Keratinocyte (primary cell): Measurements from ENCODE around the gene MTM1. TPM values are rescaled to one million over a fixed set of nuclear protein-coding genes. Genes with fewer than 3 reads are reported as not detected.

Experiments
- DNase-seq: peaks from one replicate; pipeline ENCODE4 v3.0.0-alpha.2; 2011; ENCODE audit warnings: low read depth, missing footprints, low spot score
- FAIRE-seq: peaks from 2 replicates; lab custom pipeline; 2011; peaks lifted over from hg19 to GRCh38; lab: Jason Lieb, UNC
- H2AFZ ChIP-seq: 2 replicates; pipeline ENCODE4 v1.6.0; 2012; ENCODE audit warnings: low read length, control low read depth, inconsistent platforms; ENCODE audit not compliant: control insufficient read depth
- H3K27ac ChIP-seq: 2 replicates; pipeline ENCODE4 v1.5.1; 2011; ENCODE audit warnings: low read length; ENCODE audit not compliant: control insufficient read depth, insufficient read depth
- H3K27me3 ChIP-seq: 3 replicates; pipeline ENCODE4 v1.6.0; 2011; ENCODE audit warnings: low read length; ENCODE audit not compliant: control insufficient read depth, insufficient read depth; ENCODE audit errors: extremely low read depth
- H3K36me3 ChIP-seq, 2 experiments: 2 replicates in 1 of 2; 3 replicates in 1 of 2; pipeline ENCODE4 v1.5.1; 2011; ENCODE audit warnings: low read length in 2 of 2, mild to moderate bottlenecking in 1 of 2; ENCODE audit not compliant: control insufficient read depth in 2 of 2, insufficient read depth in 2 of 2; ENCODE audit errors: extremely low read depth in 1 of 2
- H3K4me1 ChIP-seq: 3 replicates; pipeline ENCODE4 v1.5.1; 2011; ENCODE audit warnings: low read length; ENCODE audit not compliant: control insufficient read depth, insufficient read depth; ENCODE audit errors: extremely low read depth
- H3K4me2 ChIP-seq: 3 replicates; pipeline ENCODE4 v1.6.0; 2011; ENCODE audit warnings: low read depth, low read length; ENCODE audit not compliant: control insufficient read depth, insufficient read depth; ENCODE audit errors: extremely low read depth
- H3K4me3 ChIP-seq, 3 experiments: fragments of 200-600 bp in 1 of 3; sonication (generic) in 1 of 3; 2 replicates in 2 of 3; 3 replicates in 1 of 3; pipeline ENCODE4 v1.5.1; 2011 to 2016; ENCODE audit warnings: low read length in 3 of 3, mild to moderate bottlenecking in 3 of 3, control low read depth in 2 of 3, inconsistent platforms in 1 of 3, low read depth in 1 of 3, mixed read lengths in 1 of 3, mixed run types in 1 of 3, moderate library complexity in 1 of 3; ENCODE audit not compliant: control insufficient read depth in 2 of 3, insufficient read depth in 2 of 3; ENCODE audit errors: extremely low read depth in 1 of 3
- H3K79me2 ChIP-seq: 2 replicates; pipeline ENCODE4 v1.6.0; 2012; ENCODE audit warnings: low read length; ENCODE audit not compliant: control insufficient read depth, insufficient read depth
- H3K9ac ChIP-seq: 3 replicates; pipeline ENCODE4 v1.6.0; 2011; ENCODE audit warnings: low read length; ENCODE audit not compliant: control insufficient read depth, insufficient read depth; ENCODE audit errors: extremely low read depth
- H3K9me1 ChIP-seq: 3 replicates; pipeline ENCODE4 v1.6.0; 2011; ENCODE audit warnings: low read length; ENCODE audit not compliant: control insufficient read depth, insufficient read depth; ENCODE audit errors: extremely low read depth
- H3K9me3 ChIP-seq: 2 replicates; pipeline ENCODE4 v1.5.1; 2012; ENCODE audit warnings: low read depth, low read length; ENCODE audit not compliant: control insufficient read depth
- H4K20me1 ChIP-seq: 3 replicates; pipeline ENCODE4 v1.6.0; 2011; ENCODE audit warnings: low read length; ENCODE audit not compliant: control insufficient read depth, insufficient read depth; ENCODE audit errors: extremely low read depth
- CTCF ChIP-seq, 3 experiments: IDR thresholded peaks in 1 of 3; conservative IDR thresholded peaks in 1 of 3; optimal IDR thresholded peaks in 1 of 3; 2 replicates in 2 of 3; 3 replicates in 1 of 3; pipeline versions ENCODE3 to v1.5.1; 2011; ENCODE audit warnings: low read length in 3 of 3, mild to moderate bottlenecking in 3 of 3, moderate library complexity in 2 of 3, control low read depth in 1 of 3, inconsistent platforms in 1 of 3; ENCODE audit not compliant: insufficient read depth in 2 of 3; ENCODE audit errors: extremely low read depth in 1 of 3
- EZH2 ChIP-seq: IDR thresholded peaks from one replicate; pipeline ENCODE4 v1.6.1; 2012; ENCODE audit warnings: inconsistent platforms, mild to moderate bottlenecking, low read length, moderate library complexity
- dilution Hi-C: fragments of 300-500 bp; cut with MboI; formaldehyde crosslinking; loops from one replicate; pipeline ENCODE4 v1.7.0; 2020; ENCODE audit warnings: low sequenced_read_pairs; ENCODE audit not compliant: extremely low pct_ligation_motif_present
- polyA plus RNA-seq, 5 experiments: library from polyadenylated mRNA; depleted of rRNA in 3 of 5; stranded (reverse) in 3 of 5; stranded (forward) in 1 of 5; unstranded in 1 of 5; fragments of >200 nt; gene quantifications; 1 replicate in 1 of 5; 2 replicates in 3 of 5; 3 replicates in 1 of 5; pipeline versions ENCODE4 v1.2.1 to v1.2.3, GENCODE V29; 2011 to 2012; ENCODE audit warnings: missing spikeins in 2 of 5, low read depth in 1 of 5, low replicate concordance in 1 of 5

Gene MTM1
- polyA plus RNA-seq, 1 donor (not counting 4 experiments of a cell fraction or from before 2014, with no cell fraction given): 13.9 TPM

- no peaks in the 10 kb centered on the region for H3K36me3 ChIP-seq
- H3K27me3 ChIP-seq: no peaks in the 10 kb centered on the region
- TF ChIP-seq CTCF (optimal IDR thresholded peaks at IDR 0.05 in 1 of 3, IDR thresholded peaks at IDR 0.05 in 1 of 3, conservative IDR thresholded peaks at IDR 0.05 in 1 of 3; ENCODE audit: extremely low read depth in 1 of 3, insufficient read depth in 2 of 3, low read length in 3 of 3): no peak
- TF ChIP-seq EZH2: no peak
- dilution Hi-C loops: no loop called here
- FAIRE-seq: no peak
- H4K20me1 ChIP-seq: no peaks in the 10 kb centered on the region
- no peak overlapping the region for H3K4me2 ChIP-seq
- H3K27ac ChIP-seq: no peak overlapping the region
- H3K9ac ChIP-seq: no peak overlapping the region
- no peak for DNase-seq
- H3K4me3 ChIP-seq: no peak overlapping the region
- no peaks in the 10 kb centered on the region for H3K4me1 ChIP-seq
- H3K9me1 ChIP-seq: no peaks in the 10 kb centered on the region
- no peak overlapping the region for H2AFZ ChIP-seq
- H3K79me2 ChIP-seq: no peaks in the 10 kb centered on the region
- no peaks in the 10 kb centered on the region for H3K9me3 ChIP-seq
Measured at GRCh38 chrX:150602743-150603142, 34.3 kb downstream of the MTM1 start.

GRCh38 chrX:150605603-150606002 is 37.2 kb downstream of the MTM1 start:
- H3K27ac ChIP-seq: no peak overlapping the region
- H2AFZ ChIP-seq: no peak overlapping the region
- H3K4me1 ChIP-seq: no peaks in the 10 kb centered on the region
- H3K9me1 ChIP-seq: no peaks in the 10 kb centered on the region
- DNase-seq (no peak), FAIRE-seq (no peak)
- H4K20me1 ChIP-seq: no peaks in the 10 kb centered on the region
- H3K79me2 ChIP-seq: no peaks in the 10 kb centered on the region
- H3K36me3 ChIP-seq: no peaks in the 10 kb centered on the region
- no peak overlapping the region for H3K4me3 ChIP-seq
- dilution Hi-C loops: no loop called here
- H3K9ac ChIP-seq: no peak overlapping the region
- TF ChIP-seq EZH2 (no peak), CTCF (optimal IDR thresholded peaks at IDR 0.05 in 1 of 3, IDR thresholded peaks at IDR 0.05 in 1 of 3, conservative IDR thresholded peaks at IDR 0.05 in 1 of 3; ENCODE audit: extremely low read depth in 1 of 3, insufficient read depth in 2 of 3, low read length in 3 of 3) (no peak)
- no peak overlapping the region for H3K4me2 ChIP-seq
- no peaks in the 10 kb centered on the region for H3K27me3 ChIP-seq
- H3K9me3 ChIP-seq: no peaks in the 10 kb centered on the region
